PC-9 (cell line): ENCODE results near the gene ARHGAP5.

Experiments
- CTCF ChIP-seq: fragments of 200-600 bp; sonication (generic); conservative IDR thresholded peaks from 2 replicates; pipeline ENCODE4 v1.6.1; 2017; ENCODE audit warnings: mixed run types, antibody characterized with exemption, mild to moderate bottlenecking, moderate library complexity
- EZH2 ChIP-seq: fragments of 200-600 bp; sonication (generic); IDR thresholded peaks from 2 replicates; pipeline ENCODE4 v1.8.0; 2017; ENCODE audit warnings: antibody characterized with exemption, low read depth

GRCh38 chr14:32039401-32040030 is 37.6 kb upstream of the ARHGAP5 start:
- TF ChIP-seq CTCF (no peak), EZH2 (no peak)
